GM10847 (cell line): ENCODE measurements around the gene YWHAB.

Experiments
- POLR2A ChIP-seq: IDR thresholded peaks from 2 replicates; pipeline ENCODE4 v1.6.1; 2011; ENCODE audit not compliant: insufficient read length; ENCODE audit errors: extremely low read depth

The YWHAB gene

GRCh38 chr20:44930517-44931168, 45.1 kb downstream of the YWHAB start:
- TF ChIP-seq POLR2A: no peak

- TF ChIP-seq POLR2A: no peak
Observed at GRCh38 chr20:44931911-44932310, 46.4 kb downstream of the YWHAB start.

GRCh38 chr20:44932916-44933315, 47.4 kb downstream of the YWHAB start:
- no peak for TF ChIP-seq POLR2A

- no peak for TF ChIP-seq POLR2A
Observed at GRCh38 chr20:44936510-44936909, 51.0 kb downstream of the YWHAB start.

- no peak for TF ChIP-seq POLR2A
Observed at GRCh38 chr20:44938637-44939036, 53.1 kb downstream of the YWHAB start.

- TF ChIP-seq POLR2A: no peak
Observed at GRCh38 chr20:44941120-44941691, 55.7 kb downstream of the YWHAB start.

- no peak for TF ChIP-seq POLR2A
Observed at GRCh38 chr20:44942264-44942973, 56.9 kb downstream of the YWHAB start.

- TF ChIP-seq POLR2A: no peak
Observed at GRCh38 chr20:44943828-44944227, 58.3 kb downstream of the YWHAB start.

- TF ChIP-seq POLR2A: no peak
Observed at GRCh38 chr20:44945261-44945660, 59.8 kb downstream of the YWHAB start.

- no peak for TF ChIP-seq POLR2A
Observed at GRCh38 chr20:44946271-44946852, 60.9 kb downstream of the YWHAB start.

GRCh38 chr20:44948107-44948506, 62.6 kb downstream of the YWHAB start:
- TF ChIP-seq POLR2A: no peak

GRCh38 chr20:44948513-44948912, 63.0 kb downstream of the YWHAB start:
- TF ChIP-seq POLR2A: no peak

GRCh38 chr20:44950368-44950767, 64.9 kb downstream of the YWHAB start:
- no peak for TF ChIP-seq POLR2A

- no peak for TF ChIP-seq POLR2A
Observed at GRCh38 chr20:44952731-44953130, 67.2 kb downstream of the YWHAB start.

GRCh38 chr20:44954211-44954610, 68.7 kb downstream of the YWHAB start:
- TF ChIP-seq POLR2A: no peak

GRCh38 chr20:44955270-44955669, 69.8 kb downstream of the YWHAB start:
- no peak for TF ChIP-seq POLR2A

GRCh38 chr20:44956410-44956809, 70.9 kb downstream of the YWHAB start:
- no peak for TF ChIP-seq POLR2A
